ENCODE data around the gene NUP93.
"Not testable (repeated sequence)": the region's sequence is repeated elsewhere in the genome, so short reads cannot be mapped to it uniquely, and the experiment has no call there.

The NUP93 gene

GRCh38 chr16:56709443-56710040 is 20.4 kb upstream of the NUP93 start:
- no peak for DNase-seq (ENCODE audit: low read depth in 2 of 2)

DNA sequence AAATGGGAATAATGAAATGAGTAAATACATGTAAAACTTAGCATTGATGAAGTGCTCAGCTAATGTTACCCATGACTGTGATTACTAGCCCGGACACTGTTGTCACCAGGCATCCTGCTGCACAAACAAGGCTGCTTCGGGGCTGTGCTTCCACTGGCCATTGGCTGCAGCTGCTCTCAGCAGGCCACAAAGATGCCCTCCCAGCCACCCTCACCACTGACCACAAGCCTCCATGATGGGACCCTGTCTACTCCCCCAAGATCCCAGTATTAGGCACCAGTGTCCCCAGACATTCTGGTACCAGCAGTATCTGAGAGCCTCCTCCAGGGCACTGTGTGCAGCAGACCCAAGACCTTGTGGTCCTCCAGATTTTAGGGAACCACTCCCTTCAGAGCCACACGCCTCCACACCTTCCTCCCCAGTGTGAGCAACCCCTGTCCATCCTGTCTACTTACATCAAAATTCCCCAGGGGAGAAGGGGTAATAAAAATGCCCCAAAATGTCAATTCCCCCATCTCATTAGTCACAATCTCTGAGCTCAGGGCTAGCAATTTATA is 19.7 kb upstream of the NUP93 start:
- DNase-seq (ENCODE audit: low read depth in 2 of 2) = no peak

DNA sequence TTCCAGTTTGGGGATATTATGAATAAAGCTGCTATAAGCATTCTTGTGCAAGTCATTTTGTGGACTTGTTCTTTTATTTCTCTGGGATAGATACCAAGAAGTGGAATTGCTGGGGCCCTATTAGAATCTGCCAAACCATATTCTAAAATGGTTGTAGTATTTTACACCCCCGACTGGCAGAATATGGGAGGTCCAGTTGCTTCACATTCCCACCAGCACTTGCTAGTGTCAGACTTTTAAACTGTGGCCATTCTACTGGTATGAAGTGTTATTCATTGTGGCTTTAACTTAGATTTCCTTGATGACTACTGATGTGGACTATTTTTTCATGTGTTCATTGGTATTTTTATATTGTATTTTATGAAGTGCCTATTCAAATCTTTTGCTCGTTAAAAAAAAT is 18.1 kb upstream of the NUP93 start:
- DNase-seq (ENCODE audit: low read depth in 2 of 2) = no peak

DNA sequence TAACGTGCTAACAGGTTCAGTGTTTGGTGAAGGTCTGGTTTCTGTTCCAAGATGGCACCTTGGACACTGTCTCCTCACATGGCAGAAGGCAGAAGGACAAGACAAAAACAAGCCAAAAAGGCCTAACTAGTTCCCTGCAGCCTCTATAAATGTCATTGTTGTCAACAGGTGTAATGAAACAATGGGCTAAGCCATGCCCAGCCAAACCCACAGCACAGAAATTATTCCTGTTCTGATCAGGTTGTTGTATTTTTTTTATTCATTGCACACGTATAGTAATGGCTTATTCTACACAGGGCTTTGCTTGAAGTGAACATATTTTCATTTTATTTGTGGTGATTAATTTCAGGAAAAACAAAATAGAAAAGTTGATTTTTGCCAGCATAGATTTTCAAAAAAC is 16.1 kb upstream of the NUP93 start:
- no peak for DNase-seq (ENCODE audit: low read depth in 2 of 2)

GRCh38 chr16:56715126-56715525 is 14.8 kb upstream of the NUP93 start:
- DNase-seq (ENCODE audit: low read depth in 2 of 2) = no peak

DNA sequence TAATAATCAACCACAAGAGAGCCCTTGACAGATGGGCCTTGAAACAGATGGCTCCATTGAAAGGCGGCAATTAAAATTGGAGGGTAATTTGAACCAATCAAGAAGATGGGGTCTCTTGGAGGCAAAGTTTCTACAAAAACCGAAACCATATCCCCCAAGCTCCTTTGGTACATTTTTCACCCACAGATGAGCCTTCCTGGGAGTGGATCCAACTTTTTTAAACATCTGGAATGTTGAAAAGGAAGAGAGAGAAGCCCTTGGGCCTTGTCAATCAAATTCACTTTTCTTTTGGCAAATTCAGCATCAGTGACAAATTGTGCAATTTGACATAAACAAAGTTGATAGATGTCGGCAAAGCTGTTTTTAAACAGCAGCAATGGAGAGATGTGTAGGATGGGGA is 13.2 kb upstream of the NUP93 start:
- DNase-seq (ENCODE audit: low read depth in 2 of 2) = no peak

GRCh38 chr16:56717532-56717931 is 12.4 kb upstream of the NUP93 start:
- not testable (repeated sequence) for DNase-seq (ENCODE audit: low read depth in 2 of 2)

GRCh38 chr16:56722200-56722842 is 7.6 kb upstream of the NUP93 start:
- no peak for DNase-seq (ENCODE audit: low read depth in 2 of 2)

- DNase-seq (ENCODE audit: low read depth in 2 of 2) = no peak
Observed at GRCh38 chr16:56724191-56724590, 5.7 kb upstream of the NUP93 start.

DNA sequence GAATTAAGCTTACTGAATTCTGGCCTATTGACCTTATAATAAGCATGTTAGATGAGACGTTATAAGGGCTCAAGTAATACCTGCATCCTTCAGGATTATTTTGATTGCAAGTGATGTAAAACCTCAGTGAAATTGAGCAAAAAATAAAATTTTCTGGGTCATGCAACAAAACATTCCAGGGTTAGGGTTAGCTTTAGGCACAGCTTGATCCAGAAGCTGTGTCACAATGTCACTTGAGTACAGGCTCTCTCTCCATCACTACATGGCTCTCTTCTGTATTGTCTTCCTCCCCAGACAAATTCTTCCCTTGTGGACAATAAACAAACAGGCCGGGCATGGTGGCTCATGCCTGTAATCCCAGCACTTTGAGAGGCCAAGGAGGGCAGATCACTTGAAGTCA is 3.6 kb upstream of the NUP93 start:
- DNase-seq (ENCODE audit: low read depth in 2 of 2) = no peak

DNA sequence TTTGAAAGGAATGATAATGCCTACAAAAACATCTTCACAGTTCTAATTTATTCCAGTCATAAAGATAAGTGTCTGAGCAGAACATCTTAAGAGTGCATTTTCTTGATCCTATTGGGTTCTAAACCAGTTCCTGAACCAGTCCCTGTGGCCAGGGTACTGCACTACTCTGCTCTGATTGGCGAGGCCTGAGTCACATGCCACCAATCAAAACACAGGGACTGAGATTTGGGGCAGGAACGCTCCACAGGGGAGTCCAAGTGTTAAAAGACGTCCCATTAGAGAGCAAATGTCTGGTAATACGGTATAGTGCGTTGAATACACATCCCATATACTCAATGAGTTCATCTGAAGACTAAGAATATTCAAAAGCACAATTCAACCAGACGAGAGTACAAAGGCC is 3.0 kb upstream of the NUP93 start:
- no peak for DNase-seq (ENCODE audit: low read depth in 2 of 2)

DNA sequence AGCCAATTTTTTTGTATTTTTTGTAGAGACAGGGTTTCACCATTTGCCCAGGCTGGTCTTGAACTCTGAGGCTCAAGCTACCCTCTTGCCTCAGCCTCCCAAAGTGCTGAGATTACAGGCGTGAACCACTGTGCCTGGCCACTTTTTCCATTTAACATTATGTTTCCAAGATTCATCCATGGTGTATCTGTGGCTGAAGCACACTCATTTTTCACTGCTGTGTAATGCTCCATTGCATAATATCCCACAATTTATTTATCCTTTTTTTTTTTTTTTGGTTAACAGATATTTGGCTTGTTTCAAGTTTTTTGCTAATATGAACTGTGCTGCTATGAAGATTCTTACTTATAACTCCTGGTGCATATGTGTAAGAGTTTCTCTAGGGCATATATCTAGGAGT is 1.9 kb upstream of the NUP93 start:
- no peak for DNase-seq (ENCODE audit: low read depth in 2 of 2)

DNA sequence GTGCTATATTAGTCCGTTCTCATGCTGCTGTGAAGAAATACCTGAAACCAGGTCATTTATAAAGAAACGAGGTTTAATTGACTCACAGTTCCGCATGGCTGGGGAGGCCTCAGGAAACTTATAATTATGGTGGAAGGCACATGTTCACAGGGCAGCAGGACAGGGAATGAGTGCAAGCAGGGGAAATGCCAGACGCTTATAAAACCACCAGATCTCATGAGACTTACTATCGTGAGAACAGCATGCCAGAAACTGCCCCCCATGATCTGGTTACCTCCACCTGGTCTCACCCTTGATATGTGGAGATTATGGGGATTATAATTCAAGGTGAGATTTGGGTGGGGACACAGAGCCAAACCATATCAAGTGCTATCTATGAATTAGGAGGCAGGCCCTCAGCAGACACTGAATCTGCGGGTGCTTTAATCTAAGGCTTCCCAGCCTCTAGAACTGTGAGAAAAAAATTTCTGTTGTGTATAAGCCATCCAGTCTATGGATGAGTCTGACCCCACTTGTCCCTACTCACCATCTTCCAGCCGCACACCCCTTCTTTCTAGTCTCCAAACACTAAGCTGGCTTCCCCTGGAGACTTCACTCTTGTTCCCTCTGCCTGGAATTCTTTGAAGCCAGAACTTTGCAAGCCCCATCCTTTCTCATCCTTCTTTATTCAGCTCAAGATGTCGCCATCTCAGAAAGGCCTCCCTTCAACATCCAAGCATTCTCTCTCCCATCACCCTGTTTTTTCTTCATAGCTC is 772 bp upstream of the NUP93 start:
- DNase-seq (ENCODE audit: low read depth in 2 of 2) = no peak

GRCh38 chr16:56732366-56732765 is 2.4 kb downstream of the NUP93 start:
- DNase-seq (ENCODE audit: low read depth in 2 of 2) = no peak

- DNase-seq (ENCODE audit: low read depth in 2 of 2) = no peak
Observed at GRCh38 chr16:56732832-56733231, 2.9 kb downstream of the NUP93 start.

DNA sequence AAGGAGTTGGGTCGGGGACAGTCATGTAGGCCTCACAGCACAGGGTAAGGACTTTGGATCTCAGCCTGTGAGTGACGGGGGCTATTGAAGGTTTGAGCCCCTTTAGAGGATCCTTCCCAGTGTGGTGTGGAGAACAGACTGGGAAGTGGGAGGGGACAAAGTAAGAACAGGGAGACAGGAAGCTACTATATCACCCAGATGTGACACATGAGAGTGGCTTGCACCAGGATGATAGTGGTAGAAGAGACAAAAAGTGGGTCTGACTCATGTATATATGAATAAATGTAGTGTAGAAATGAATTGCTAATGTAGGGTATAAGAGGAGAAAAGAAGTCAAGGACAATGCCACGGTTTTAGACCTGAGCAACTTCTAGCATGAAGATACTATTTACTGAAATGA is 4.5 kb downstream of the NUP93 start:
- DNase-seq (ENCODE audit: low read depth in 2 of 2) = no peak

GRCh38 chr16:56736476-56736875 is 6.5 kb downstream of the NUP93 start:
- DNase-seq (ENCODE audit: low read depth in 2 of 2) = no peak

DNA sequence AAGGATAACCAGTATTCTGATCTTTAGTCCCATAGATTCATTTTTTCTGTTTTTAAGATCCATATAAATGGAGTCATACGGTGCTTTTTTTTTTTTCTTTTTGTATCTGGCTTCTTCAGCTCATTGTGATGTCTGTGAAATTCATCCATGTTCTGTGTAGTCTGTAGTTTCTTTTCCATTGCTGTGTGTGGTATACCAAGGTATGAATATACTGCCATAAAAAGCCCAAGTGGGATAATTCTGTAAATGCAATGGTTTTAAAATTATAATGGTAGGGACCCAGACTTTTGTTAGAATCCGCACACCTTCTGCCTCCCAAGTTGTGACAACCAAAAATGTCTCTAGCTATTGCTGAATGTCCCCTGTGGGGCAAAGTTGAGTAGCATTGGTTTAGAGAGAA is 7.6 kb downstream of the NUP93 start:
- DNase-seq (ENCODE audit: low read depth in 2 of 2) = no peak

DNA sequence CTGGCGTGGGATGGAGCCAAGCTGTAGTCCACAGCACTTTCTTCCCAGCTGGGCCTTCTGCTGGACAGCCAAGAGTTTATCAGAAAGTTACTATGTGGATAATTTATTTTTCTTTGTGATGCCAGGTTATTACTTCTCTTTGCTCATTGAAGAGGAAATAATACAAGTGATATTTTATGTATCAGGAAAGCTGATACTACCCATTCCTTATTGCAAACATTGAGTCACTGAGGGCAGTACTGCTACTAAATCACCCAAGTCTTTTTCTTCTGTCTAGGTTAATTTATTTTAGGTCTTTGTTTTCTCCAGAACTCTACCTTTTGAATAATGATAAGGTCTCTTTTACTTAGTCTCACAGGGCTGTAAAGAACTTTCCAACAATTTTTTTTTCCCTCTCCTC is 8.3 kb downstream of the NUP93 start:
- DNase-seq (ENCODE audit: low read depth in 2 of 2) = no peak

GRCh38 chr16:56739378-56739777 is 9.4 kb downstream of the NUP93 start:
- DNase-seq (ENCODE audit: low read depth in 2 of 2) = not testable (repeated sequence)

- no peak for DNase-seq (ENCODE audit: low read depth in 2 of 2)
Observed at GRCh38 chr16:56741399-56741798, 11.5 kb downstream of the NUP93 start.

GRCh38 chr16:56742030-56742984 is 12.4 kb downstream of the NUP93 start:
- DNase-seq (ENCODE audit: low read depth in 2 of 2) = no peak

Measured in stimulated activated CD8-positive, alpha-beta memory T cell treated with anti-CD3 and anti-CD28 coated beads, Interleukin-7, amount 100 ng/mL, for 1 hour (primary cell).